GM15510 (cell line): ENCODE data around the gene ZDHHC15.

Source experiments
- POLR2A ChIP-seq: IDR thresholded peaks from 3 replicates; pipeline ENCODE4 v1.6.1; 2011; ENCODE audit warnings: borderline replicate concordance; ENCODE audit not compliant: insufficient read length; ENCODE audit errors: extremely low read depth

The ZDHHC15 gene

GRCh38 chrX:75522565-75523431, at the start of gene ZDHHC15:
Gene ZDHHC15, minus strand, starts transcription at chrX:75523037. Its CDS starts 13 bp downstream, at chrX:75523024.
- TF ChIP-seq POLR2A: no peak

GRCh38 chrX:75547783-75548182, 24.9 kb upstream of the ZDHHC15 start:
- no peak for TF ChIP-seq POLR2A

GRCh38 chrX:75546724-75547511, 24.1 kb upstream of the ZDHHC15 start:
- no peak for TF ChIP-seq POLR2A

- TF ChIP-seq POLR2A: no peak
Observed at GRCh38 chrX:75544786-75545185, 21.9 kb upstream of the ZDHHC15 start.

GRCh38 chrX:75483933-75484332, 38.9 kb downstream of the ZDHHC15 start:
- TF ChIP-seq POLR2A: no peak

- TF ChIP-seq POLR2A: no peak
Observed at GRCh38 chrX:75421688-75422230, 101.1 kb downstream of the ZDHHC15 start.

GRCh38 chrX:75390470-75390869, 132.4 kb downstream of the ZDHHC15 start:
- no peak for TF ChIP-seq POLR2A

- no peak for TF ChIP-seq POLR2A
Observed at GRCh38 chrX:75369721-75370120, 153.1 kb downstream of the ZDHHC15 start.

GRCh38 chrX:75366861-75367260, 156.0 kb downstream of the ZDHHC15 start:
- TF ChIP-seq POLR2A: no peak

- TF ChIP-seq POLR2A: no peak
Observed at GRCh38 chrX:75365243-75365975, 157.4 kb downstream of the ZDHHC15 start.

GRCh38 chrX:75361788-75362187, 161.0 kb downstream of the ZDHHC15 start:
- no peak for TF ChIP-seq POLR2A

- TF ChIP-seq POLR2A: no peak
Observed at GRCh38 chrX:75337525-75337924, 185.3 kb downstream of the ZDHHC15 start.

- no peak for TF ChIP-seq POLR2A
Observed at GRCh38 chrX:75335127-75335458, 187.7 kb downstream of the ZDHHC15 start.

- no peak for TF ChIP-seq POLR2A
Observed at GRCh38 chrX:75327607-75328006, 195.2 kb downstream of the ZDHHC15 start.
